Sciatic nerve (tissue), 2 donors: ENCODE data around the gene ORC3. TPM values are rescaled to one million over a fixed set of nuclear protein-coding genes. Genes with fewer than 3 reads are reported as not detected.

Experiments used
- ATAC-seq: fragments of 200-7000 bp; cut with Tn5 transposase; one replicate; pipeline ENCODE4 v1.9.1; 2020; ENCODE audit warnings: mild to moderate bottlenecking, moderate library complexity
- DNase-seq: peaks from one replicate; pipeline ENCODE4 v3.0.0-alpha.2; 2020; ENCODE audit warnings: low spot score
- intact Hi-C: fragments of 100-400 bp; cut with DNase I; formaldehyde crosslinking; loops from one replicate; pipeline ENCODE4 v1.14.2; 2022
- total RNA-seq: library from RNA; stranded (reverse); fragmentation: NEBNext Ultra II Directional; extraction: Animal tissue kit (Norgen Biotek cat#: 25700); gene quantifications from one replicate; pipeline ENCODE4 v1.2.1, GENCODE V29; 2021
- donor health status: DM: no; HTN: no; CAD: no.
- donor health status: DM: no; HTN: no; CAD: no.

The ORC3 gene
- total RNA-seq = 28.0 TPM

DNA sequence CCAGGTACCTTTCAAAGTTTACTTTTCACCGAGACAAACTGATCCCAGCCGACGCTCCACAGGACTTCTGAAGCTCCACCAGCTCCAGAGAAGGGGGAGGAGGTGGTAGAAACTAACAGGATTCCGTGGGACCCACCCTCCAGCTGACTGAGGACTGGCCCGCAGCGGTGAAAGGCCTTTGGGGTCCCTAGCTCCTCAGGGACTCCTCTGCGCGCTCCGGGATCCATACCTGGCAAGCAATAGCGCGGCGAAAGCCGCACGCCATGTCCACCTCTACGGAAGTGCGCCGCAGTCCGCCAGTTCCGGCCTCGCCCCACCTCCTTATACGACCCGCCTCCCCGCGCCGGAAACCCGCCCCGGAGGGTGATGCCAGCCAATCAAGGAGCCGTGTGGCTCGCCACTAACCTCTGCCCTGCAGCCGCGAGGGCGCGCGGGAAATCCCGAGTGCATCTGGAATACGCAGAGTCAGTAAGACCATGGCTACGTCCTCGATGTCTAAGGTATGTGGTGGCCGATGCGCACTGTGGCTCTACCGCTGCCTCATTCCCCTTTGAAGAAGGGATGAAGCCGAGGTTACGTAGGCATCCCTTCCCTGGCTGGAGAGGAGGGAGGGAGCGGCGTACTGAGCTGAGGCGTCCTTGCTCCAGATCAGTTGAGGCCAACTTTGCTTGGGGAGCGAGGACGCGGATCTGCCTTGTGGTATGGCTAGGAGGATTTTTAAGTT, at the start of gene ORC3, which contains the start of gene RARS2:
TSS of gene ORC3 (plus strand) at position 443 of the 724 bp plus-strand sequence. CDS start at position 477, 34 bp downstream.
TSS of gene RARS2 (minus strand) at position 295 of the 724 bp plus-strand sequence. CDS start at position 265, 30 bp downstream.
- intact Hi-C loops = no loop called here
- DNase-seq (peak; percentile 98), ATAC-seq (peak; percentile 100)

DNA sequence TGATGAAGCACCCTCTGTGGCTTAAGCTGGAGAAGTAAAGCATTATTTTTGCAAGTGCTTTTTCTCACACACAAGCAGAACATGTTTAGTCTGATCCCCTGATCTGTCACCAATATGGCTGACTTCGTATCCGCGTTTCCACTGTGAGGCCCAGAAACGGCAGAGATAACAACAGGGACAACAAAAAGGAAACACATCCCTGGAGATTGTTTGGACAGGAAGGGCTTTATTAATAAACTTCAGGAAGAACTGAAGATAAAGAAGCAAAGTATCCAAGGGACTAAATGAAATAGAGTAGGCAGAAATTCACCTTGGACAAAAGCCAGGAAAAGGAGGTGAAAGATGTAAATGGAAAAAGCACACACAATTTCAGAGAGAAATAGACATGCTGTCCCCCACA, 49.4 kb upstream of the ORC3 start:
- no peak for ATAC-seq
- no peak for DNase-seq
- intact Hi-C loops = loop anchor here (10.0 kb wide), 1 partner anchor 1154 kb away; no protein-coding TSS in a partner anchor

DNA sequence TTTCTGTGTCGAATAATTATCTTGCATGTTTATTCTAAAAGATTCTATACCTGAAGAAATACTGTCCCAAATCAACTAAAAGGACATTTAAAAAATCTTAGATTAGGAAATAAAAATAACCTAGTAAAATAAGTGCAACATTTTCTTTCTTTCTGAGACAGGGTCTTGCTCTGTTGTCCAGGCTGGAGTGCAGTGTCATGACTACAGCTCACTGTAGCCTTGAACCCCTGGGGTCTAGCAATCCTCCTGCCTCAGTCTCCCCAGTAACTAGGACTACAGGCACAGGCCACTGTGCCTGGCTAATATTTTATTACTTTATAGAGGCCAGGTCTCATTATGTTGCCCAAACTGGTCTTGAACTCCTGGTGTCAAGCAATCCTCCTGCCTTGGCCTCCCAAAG, 48.9 kb upstream of the ORC3 start:
- DNase-seq (no peak), ATAC-seq (no peak)
- intact Hi-C loops = loop anchor here (10.0 kb wide), 1 partner anchor 1154 kb away; no protein-coding TSS in a partner anchor

DNA sequence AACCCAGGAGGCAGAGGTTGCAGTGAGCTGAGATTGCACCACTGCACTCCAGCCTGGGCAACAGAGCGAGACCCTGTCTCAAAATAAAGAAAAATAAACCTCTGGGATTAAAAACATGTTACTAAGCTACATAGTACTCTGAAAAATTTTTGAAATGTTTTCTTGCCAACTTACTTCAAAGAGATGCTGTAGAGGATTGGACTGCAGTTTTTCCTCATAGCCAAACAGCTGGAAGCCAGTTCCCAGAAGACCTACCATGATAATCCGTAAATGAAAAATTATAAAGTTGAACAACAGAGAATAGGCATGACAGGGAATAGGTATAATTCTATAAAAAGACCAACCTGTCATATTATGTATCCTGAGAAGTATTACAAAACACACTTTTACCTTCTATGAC, 48.2 kb upstream of the ORC3 start:
- intact Hi-C loops = loop anchor here (10.0 kb wide), 1 partner anchor 1153 kb away; no protein-coding TSS in a partner anchor
- ATAC-seq (no peak), DNase-seq (no peak)

DNA sequence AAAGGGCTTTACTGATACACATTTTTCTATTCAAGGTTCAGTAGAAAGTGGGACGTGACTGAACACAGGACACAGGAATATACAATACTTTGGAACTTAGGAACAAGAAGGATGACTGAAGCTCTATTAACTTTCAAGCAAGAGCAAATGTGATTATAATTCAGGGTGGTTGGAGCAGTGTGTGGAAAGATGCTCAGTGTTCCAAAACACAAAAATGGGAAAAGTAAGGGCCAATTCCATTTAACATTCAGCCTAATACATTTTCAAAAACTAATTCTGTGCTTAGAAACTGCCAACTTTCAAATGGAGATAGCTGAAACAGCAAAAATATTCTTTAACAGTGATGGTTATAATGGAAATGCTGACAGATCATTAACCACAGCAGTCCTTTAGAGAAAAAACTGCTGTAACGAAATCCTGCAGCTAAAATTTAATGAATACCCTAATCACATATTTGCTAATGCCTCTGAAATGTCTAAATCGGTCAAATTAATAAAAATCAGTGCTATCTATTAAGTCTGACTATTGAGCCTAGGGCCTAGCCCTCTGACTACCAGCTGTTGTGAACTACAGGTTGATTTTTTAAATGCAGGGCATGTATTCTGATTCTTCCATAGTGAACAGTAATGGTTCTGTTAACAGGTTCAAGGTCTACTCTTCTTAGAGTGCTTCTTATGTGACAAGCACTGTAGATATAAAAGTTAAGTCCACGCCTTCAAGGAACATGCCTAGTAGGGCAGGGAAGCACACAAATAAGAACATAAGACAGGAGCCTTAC, 46.0 kb upstream of the ORC3 start:
- DNase-seq (no peak), ATAC-seq (no peak)
- intact Hi-C loops = loop anchor here (10.0 kb wide), 1 partner anchor 1151 kb away; no protein-coding TSS in a partner anchor

DNA sequence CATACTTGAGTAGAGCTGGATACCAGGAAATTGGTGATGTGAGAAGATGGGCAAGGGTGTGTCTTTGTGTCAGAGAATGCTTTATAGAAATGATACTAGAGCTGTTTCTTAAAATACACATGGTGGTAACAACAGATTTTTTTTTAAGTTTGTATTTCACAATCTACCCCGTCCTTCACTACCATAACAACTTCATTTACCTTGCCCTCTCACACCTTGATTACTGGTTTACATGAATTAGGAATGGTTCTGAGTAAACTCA, 45.5 kb upstream of the ORC3 start:
- no peak for DNase-seq
- no peak for ATAC-seq
- intact Hi-C loops = loop anchor here (10.0 kb wide), 1 partner anchor 1150 kb away; no protein-coding TSS in a partner anchor

DNA sequence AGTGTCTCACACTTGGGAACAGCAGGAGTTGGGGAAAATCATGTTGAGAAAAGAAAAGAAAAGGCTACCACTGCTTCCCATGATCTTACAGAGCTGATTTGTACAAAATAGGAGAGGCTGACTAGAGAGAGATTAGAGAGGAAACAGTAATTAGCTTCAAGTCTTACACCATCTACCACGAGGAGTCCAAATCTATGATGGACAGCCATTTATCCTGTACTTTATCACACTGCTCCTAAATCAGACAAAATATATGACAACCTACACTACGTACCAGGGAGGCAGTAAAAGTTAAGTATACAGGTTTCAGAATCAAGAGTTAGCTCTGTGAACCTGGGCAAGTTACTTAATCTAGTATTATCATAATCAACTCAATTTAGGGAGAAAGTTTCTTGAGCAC, 38.1 kb upstream of the ORC3 start:
- intact Hi-C loops = no loop called here
- DNase-seq (no peak), ATAC-seq (no peak)

DNA sequence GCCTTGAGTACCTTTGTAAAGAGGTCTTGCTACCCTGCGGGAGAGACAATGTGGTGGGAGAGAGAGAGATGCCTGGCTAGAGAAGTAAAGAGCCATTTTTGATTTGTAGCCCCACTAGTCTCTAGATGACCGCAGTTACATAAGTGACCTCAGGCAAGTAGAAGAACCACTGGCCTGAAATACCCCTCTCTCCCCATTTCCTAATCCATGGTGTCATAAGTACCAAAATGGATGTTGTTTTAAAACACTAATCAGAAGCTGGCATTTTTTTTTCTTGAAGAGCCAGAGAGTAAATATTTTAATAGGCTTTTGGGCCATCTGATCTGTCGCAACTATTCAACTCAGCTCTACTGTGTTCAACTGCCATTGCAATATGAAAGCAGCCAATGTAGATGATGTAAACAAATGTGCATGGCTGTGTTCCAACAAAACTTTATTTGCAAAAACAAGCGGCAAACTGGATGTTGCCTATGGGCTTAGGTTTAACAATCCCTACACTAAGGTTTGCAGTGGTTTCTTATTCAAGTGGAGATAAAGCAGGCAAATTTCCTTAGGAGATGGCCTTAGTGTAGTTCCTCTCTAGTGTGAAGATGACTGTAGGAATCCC, 36.7 kb upstream of the ORC3 start:
- ATAC-seq (no peak), DNase-seq (no peak)
- intact Hi-C loops = no loop called here

DNA sequence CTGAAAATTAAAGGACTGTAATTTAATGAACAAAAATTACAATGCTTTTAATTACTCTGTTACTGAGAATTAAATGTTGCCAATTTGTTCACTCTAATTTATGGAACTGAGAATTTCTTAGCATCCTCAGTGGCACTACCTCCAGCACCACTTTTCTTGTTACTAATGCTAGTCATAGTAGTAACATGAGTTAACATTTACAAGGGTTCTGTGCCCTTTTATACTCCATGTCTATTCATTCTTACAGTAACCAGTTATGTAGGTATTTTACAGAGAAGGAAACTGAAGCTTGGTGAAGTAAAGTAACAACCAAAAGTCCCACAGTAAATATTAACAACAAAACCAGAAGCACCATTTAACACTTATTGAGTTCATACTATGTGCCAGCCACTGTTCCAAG, 34.4 kb upstream of the ORC3 start:
- intact Hi-C loops = no loop called here
- DNase-seq (no peak), ATAC-seq (no peak)

DNA sequence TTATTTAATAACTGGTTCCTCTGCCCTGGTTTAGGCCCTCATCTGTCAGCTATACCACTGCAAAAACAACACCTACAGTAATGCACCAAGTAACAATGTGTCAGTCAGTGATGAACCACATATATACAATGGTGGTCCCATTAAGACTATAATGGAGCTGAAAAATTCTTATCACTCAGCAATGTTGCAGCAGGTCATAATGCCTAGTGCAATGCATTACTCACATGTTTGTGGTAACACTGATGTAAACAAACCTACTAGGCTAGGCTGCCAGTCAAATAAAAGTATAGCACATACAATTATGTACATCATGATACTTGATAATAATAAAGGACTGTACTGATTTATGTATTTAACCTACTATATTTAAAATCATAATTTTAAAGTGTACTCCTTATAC, 31.5 kb upstream of the ORC3 start:
- DNase-seq (no peak), ATAC-seq (no peak)
- intact Hi-C loops = no loop called here

DNA sequence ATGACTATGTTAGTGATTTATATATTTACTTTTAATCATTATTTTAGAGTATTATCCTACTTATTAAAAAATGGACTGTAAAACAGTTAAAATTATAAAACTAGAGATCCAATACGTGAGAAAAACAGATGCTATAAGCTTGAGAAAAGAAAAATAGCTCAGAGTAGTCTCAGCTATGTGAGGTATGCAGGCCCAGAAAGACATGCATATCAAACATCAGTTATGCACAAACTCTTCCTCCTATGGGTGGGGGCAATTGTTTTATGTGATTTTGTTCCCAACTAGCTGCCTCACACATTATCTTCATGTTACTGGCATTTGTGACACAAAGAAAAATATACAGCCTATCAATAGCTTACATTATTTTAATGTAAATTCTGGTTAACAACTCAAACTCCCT, 28.9 kb upstream of the ORC3 start:
- ATAC-seq = no peak
- DNase-seq = no peak
- intact Hi-C loops = no loop called here

DNA sequence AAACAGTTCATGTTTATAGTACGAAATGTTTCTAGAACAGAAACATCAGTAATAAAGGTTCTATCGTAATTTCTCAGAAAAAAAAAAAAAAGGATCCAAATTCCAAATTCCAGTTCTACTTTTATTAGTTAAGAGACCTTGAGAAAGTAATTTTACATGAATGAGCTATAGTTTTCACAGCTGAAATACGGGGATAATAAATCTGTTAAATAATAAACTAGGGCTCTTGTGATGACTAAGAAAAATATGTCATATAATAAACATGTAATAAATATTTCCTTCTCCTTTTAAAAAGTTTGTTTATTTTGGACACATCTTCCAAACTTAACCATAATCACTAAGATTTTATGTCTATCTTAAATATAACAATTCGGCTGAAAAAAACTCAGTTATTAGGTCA, 17.9 kb upstream of the ORC3 start:
- DNase-seq = no peak
- intact Hi-C loops = no loop called here
- no peak for ATAC-seq

DNA sequence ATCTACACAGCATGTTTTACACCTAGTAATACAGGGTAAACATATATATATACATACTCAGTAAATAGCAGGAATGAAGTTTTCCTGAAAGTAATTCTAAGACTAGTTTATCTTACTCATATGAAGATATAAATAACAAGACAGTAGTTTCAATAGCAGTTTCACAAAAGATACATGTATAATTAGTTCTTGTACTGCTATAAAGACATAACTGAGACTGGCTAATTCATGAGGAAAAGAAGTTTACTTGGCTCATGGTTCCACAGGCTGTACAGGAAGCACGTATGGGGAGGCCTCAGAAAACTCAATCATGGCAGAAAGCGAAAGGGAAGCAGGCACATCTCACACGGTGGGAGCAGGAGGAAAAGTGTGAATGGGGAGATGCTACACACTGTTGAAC, 17.1 kb upstream of the ORC3 start:
- intact Hi-C loops = no loop called here
- ATAC-seq (no peak), DNase-seq (no peak)

DNA sequence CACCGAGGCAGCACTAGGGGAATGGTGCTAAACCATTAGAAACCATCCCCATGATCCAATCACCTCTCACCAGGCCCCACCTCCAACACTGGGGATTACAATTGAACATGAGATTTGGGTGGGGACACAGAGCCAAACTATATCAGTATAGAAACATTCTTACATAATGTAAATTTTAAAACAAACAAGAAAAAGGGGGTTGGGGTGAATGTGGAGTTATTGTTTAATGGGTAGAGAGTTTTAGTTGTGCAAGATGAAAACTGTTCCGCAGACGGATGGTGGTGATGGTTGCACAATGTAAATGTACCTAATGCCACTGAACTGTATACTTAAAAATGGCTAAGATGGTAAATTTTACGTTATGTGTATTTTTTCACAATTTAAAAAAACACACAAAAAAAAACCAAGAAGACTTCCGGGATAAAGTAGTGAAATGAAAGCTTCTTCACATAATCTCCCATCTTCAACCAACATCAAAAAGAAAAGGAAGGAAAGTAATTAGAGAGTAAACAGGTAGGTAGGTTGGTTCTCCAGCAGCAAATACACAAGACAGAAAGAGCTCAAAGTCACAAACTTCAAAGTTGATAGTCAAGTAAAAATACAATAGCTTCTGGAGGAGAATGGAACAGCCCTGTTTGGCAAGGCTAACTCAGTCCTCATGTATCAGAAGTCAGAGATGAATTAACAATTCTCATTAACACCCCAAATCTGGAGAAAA, 16.5 kb upstream of the ORC3 start:
- DNase-seq (no peak), ATAC-seq (no peak)

DNA sequence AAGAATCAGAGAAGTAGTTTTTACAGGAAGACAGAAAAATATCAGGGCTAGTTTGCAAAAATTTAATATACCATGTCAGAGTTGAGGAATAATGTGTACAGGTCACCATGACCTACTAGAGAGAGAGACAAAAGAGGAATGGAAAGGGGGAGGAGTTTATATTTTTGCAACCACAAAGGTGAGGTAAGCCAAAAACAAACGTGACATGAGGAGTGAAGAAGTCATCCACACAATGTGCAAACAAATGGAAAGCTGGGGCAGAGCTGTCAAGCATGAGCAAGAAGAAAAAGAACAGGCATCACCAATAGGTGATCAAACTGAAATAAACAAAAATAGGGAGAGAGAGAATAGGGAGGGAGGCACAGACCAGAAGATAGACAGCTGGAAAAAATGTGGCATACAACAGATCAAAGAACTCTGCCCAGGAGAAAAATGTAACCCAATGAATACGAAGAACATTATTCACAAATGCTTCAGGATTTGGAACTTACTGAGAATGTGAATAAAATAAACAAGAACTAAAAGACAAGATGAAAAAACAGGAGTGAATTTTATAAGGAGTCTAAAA, 15.6 kb upstream of the ORC3 start:
- intact Hi-C loops = no loop called here
- DNase-seq (no peak), ATAC-seq (no peak)

More for the DNA sequence above, 16.5 kb upstream of the ORC3 start:
- intact Hi-C loops = no loop called here

DNA sequence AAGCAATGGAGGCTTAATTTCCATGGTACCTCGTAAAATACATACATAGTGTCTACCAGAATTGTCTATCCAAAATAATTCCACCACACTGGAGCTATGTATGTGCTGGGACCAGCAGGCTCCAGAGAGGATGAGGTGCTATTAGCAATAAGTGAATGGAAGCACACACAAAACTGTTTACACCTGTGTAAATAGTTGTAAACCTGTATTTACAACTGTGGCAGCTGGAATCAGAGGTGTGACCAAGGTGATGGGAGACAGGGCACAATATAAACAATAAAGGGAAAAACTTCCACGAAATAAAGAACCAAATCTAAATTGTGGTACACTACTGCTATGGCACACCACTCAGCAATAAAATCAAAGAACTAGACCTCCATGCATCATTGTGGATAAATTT, 14.5 kb upstream of the ORC3 start:
- intact Hi-C loops = no loop called here
- ATAC-seq (no peak), DNase-seq (no peak)

DNA sequence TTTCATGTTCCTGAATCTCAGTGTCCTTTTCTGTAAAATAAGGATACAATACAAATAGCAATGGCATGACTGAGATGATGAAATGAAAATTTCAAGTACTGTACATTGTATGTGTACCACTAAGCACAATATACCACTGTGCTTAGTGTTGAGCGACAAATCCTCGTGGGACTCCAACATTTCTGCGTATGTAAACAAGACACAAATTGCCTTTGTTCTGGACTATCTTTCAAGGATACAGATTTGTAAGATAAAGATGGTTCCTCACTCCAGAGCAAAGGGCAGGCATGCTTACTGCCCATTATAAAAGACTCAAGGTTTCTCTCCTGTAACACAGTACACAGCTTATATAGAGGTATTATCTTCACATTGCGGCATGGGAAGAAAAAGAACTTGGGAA, 6.1 kb upstream of the ORC3 start:
- DNase-seq = no peak
- ATAC-seq = no peak
- intact Hi-C loops = no loop called here

DNA sequence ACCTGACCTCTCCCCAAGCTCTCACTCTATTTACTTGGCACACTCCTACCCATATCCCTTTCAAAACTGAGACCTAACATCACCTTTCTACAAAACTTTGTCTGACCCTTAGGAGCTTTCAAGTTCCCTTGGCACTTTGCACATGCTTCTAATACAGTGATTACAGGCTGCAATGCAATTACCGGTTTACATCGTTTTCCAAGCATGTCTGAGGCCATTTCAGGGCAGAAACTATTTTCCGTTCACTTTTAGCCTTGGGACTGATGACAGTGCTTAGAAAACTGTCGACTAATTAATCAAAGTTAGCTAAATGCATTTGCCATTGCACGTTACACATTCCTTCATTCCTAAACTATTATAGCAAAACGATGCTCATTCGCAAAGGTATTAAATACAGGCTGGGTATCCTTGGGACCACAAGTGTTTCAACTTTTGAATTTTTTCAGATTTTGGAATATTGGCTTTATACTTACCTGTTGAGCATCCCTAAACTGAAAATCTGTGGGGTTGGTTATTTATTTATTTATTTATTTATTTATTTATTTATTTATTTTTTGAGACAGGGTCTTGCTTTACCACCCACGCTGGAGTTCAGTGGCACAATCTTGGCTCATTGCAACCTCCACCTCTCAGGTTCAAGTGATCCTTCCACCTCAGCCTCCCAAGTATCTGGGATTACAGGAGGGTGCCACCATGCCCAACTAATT, 3.4 kb upstream of the ORC3 start:
- intact Hi-C loops = no loop called here
- no peak for ATAC-seq
- no peak for DNase-seq
